Upper lobe of left lung (tissue), 4 donors: ENCODE results near the gene MFN1.
A peak's percentile ranks its signal among the peaks of the same experiment; 100 is the strongest.

Experiments used
- EP300 ChIP-seq, 4 donors: sonication (generic); formaldehyde crosslinking; IDR thresholded peaks; one replicate each; pipeline ENCODE4 v1.5.1; 2017; ENCODE audit warnings: antibody characterized with exemption in 4 of 4, control low read depth in 2 of 4
- TF ChIP-seq, protein P1 (sequence below), 6 experiments: fragments of 450-650 bp in 4 of 6; fragments of 200-600 bp in 2 of 6; sonication (generic) in 2 of 6; IDR thresholded peaks; one replicate each; pipeline ENCODE4 v1.5.1; 2016 to 2019; ENCODE audit warnings: antibody characterized with exemption in 6 of 6

DNA sequence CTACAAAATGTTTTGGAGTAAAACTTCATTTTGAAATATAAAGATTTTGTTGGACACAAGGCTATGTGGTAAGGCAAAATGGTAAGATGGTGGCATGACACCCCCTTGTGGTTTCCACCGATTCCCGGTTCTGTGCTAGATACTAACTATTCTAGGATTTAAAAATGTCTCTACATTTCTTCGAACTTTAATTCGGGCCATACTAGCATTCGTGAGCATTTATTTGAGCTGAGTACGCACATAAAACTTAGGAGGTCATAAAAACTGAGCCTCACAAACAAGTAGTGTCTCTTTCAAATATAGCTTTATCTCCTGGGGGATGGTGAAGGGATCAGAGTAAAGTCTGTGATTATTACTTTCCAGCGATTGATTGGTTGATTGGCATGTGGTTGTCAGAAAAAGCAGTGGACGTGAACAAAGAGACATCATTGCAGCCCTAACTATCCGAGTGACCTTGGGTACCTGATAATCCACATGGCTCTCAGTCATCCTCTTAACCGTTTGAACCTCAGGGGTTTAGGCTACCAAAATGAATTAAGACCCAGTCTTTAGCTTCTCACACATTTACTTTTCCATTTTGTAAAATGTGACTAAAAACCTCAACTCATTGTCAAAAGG lies 25.7 kb upstream of the MFN1 start:
- TF ChIP-seq, protein P1, sequence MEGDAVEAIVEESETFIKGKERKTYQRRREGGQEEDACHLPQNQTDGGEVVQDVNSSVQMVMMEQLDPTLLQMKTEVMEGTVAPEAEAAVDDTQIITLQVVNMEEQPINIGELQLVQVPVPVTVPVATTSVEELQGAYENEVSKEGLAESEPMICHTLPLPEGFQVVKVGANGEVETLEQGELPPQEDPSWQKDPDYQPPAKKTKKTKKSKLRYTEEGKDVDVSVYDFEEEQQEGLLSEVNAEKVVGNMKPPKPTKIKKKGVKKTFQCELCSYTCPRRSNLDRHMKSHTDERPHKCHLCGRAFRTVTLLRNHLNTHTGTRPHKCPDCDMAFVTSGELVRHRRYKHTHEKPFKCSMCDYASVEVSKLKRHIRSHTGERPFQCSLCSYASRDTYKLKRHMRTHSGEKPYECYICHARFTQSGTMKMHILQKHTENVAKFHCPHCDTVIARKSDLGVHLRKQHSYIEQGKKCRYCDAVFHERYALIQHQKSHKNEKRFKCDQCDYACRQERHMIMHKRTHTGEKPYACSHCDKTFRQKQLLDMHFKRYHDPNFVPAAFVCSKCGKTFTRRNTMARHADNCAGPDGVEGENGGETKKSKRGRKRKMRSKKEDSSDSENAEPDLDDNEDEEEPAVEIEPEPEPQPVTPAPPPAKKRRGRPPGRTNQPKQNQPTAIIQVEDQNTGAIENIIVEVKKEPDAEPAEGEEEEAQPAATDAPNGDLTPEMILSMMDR (IDR thresholded peaks at IDR 0.05), result peak in 3 of 6 experiments; percentile 19 to 35 (median 27)
- no peak for TF ChIP-seq EP300 (IDR thresholded peaks at IDR 0.05)
